A673 (cell line): Measurements from ENCODE around the gene WDR87. TPM values are rescaled to one million over a fixed set of nuclear protein-coding genes. Genes with fewer than 3 reads are reported as not detected.

Experiments used
- BruUV-seq: library from RNA; stranded (reverse); fragments of 400-500 nt; replicated peaks from 2 replicates; lab custom pipeline; 2021; lab: Mats Ljungman, UMichigan
- CTCF ChIA-PET: fragments of 300-600 bp; sonication (Branson Sonifier 250); formaldehyde crosslinking; loops from one replicate; lab custom pipeline; 2022; ENCODE audit warnings: antibody characterized with exemption; lab: Charles Lee
- POLR2A ChIA-PET: fragments of 300-600 bp; sonication (Branson Sonifier 250); formaldehyde crosslinking; loops from one replicate; lab custom pipeline; 2022; ENCODE audit warnings: antibody characterized with exemption; ENCODE audit not compliant: low non-redundant PET; lab: Charles Lee
- DNase-seq: peaks from one replicate; pipeline ENCODE4 v3.0.0-alpha.2; 2015; ENCODE audit warnings: low spot score
- H3K27ac ChIP-seq: fragments of 200-600 bp; sonication (generic); 2 replicates; pipeline ENCODE4 v1.5.1; 2016; ENCODE audit warnings: mixed run types, low read depth, mild to moderate bottlenecking, mixed read lengths, antibody characterized with exemption, low read length; ENCODE audit not compliant: poor library complexity, severe bottlenecking
- H3K27me3 ChIP-seq: fragments of 200-600 bp; sonication (generic); replicated peaks from 2 replicates; pipeline ENCODE4 v1.6.1; 2017; ENCODE audit warnings: mixed run types, low read depth, mild to moderate bottlenecking, mixed read lengths, antibody characterized with exemption, low read length; ENCODE audit not compliant: insufficient read depth, poor library complexity
- H3K36me3 ChIP-seq: fragments of 200-600 bp; sonication (generic); 2 replicates; pipeline ENCODE4 v1.6.1; 2016; ENCODE audit warnings: mixed run types, mild to moderate bottlenecking, mixed read lengths, antibody characterized with exemption, low read length; ENCODE audit not compliant: insufficient read depth, poor library complexity, severe bottlenecking
- H3K4me1 ChIP-seq: fragments of 200-600 bp; sonication (generic); 2 replicates; pipeline ENCODE4 v1.6.1; 2017; ENCODE audit warnings: mixed run types, mild to moderate bottlenecking, mixed read lengths, antibody characterized with exemption, low read length; ENCODE audit not compliant: insufficient read depth, poor library complexity, severe bottlenecking
- H3K4me3 ChIP-seq: fragments of 200-600 bp; sonication (generic); 2 replicates; pipeline ENCODE4 v1.5.1; 2016; ENCODE audit warnings: low read depth, mixed run types, mild to moderate bottlenecking, mixed read lengths, low read length; ENCODE audit not compliant: poor library complexity, severe bottlenecking
- H3K9me3 ChIP-seq: fragments of 200-600 bp; sonication (generic); 2 replicates; pipeline ENCODE4 v1.6.1; 2016; ENCODE audit warnings: mixed run types, low read depth, mild to moderate bottlenecking, mixed read lengths, antibody characterized with exemption, low read length; ENCODE audit not compliant: poor library complexity, severe bottlenecking
- EZH2 ChIP-seq: fragments of 200-600 bp; sonication (generic); IDR thresholded peaks from 2 replicates; pipeline ENCODE4 v1.6.1; 2017; ENCODE audit warnings: borderline replicate concordance, low read depth, mild to moderate bottlenecking, mixed read lengths, antibody characterized with exemption, low read length; ENCODE audit not compliant: poor library complexity, severe bottlenecking
- intact Hi-C: fragments of 100-400 bp; cut with micrococcal nuclease; formaldehyde crosslinking; loops from one replicate; pipeline ENCODE4 v1.10.0; 2022; ENCODE audit not compliant: unreplicated experiment
- total RNA-seq: library from RNA; stranded (reverse); gene quantifications from 2 replicates; pipeline ENCODE4 v1.2.3, GENCODE V29; 2021
- TF ChIP-seq, protein P1 (sequence below): fragments of 300-800, 200-600 bp; sonication (generic); conservative IDR thresholded peaks from 2 replicates; pipeline ENCODE4 v1.5.1; 2017; ENCODE audit warnings: low read depth, mild to moderate bottlenecking, antibody characterized with exemption, low read length, moderate library complexity, mixed read lengths

WDR87 gene
- total RNA-seq, 1 experiment from 2014 or later = not detected

DNA sequence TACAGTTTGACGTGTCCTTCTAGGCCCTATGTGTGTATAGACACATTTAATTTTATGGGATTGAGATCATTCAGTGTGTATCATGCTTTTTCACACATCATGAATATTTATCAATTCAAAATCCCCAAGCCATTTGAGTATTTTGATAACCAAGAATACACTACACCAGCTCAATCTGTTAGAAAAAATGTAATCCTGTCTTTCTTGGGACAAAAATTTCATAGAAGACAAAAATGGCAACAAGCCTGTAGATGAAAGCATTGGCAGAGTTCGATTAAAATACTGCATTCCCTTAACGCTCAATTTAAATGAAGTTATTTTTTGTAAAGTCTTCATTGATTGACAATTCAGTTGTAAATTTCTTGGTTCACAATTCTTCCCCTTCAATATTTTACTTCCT lies 41.9 kb downstream of the WDR87 start:
- H3K9me3 ChIP-seq = peaks cover 8% of the 10 kb centered on the region
- no TSS peak for BruUV-seq
- CTCF ChIA-PET = no interaction called here
- TF ChIP-seq, protein P1, sequence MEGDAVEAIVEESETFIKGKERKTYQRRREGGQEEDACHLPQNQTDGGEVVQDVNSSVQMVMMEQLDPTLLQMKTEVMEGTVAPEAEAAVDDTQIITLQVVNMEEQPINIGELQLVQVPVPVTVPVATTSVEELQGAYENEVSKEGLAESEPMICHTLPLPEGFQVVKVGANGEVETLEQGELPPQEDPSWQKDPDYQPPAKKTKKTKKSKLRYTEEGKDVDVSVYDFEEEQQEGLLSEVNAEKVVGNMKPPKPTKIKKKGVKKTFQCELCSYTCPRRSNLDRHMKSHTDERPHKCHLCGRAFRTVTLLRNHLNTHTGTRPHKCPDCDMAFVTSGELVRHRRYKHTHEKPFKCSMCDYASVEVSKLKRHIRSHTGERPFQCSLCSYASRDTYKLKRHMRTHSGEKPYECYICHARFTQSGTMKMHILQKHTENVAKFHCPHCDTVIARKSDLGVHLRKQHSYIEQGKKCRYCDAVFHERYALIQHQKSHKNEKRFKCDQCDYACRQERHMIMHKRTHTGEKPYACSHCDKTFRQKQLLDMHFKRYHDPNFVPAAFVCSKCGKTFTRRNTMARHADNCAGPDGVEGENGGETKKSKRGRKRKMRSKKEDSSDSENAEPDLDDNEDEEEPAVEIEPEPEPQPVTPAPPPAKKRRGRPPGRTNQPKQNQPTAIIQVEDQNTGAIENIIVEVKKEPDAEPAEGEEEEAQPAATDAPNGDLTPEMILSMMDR = no peak
- no peak for TF ChIP-seq EZH2
- no peak overlapping the region for H3K4me3 ChIP-seq
- H3K4me1 ChIP-seq = no peaks in the 10 kb centered on the region
- H3K36me3 ChIP-seq = no peaks in the 10 kb centered on the region
- intact Hi-C loops = no loop called here
- H3K27me3 ChIP-seq = no peaks in the 10 kb centered on the region
- POLR2A ChIA-PET = no interaction called here
- no peak for DNase-seq
- H3K27ac ChIP-seq = no peak overlapping the region

DNA sequence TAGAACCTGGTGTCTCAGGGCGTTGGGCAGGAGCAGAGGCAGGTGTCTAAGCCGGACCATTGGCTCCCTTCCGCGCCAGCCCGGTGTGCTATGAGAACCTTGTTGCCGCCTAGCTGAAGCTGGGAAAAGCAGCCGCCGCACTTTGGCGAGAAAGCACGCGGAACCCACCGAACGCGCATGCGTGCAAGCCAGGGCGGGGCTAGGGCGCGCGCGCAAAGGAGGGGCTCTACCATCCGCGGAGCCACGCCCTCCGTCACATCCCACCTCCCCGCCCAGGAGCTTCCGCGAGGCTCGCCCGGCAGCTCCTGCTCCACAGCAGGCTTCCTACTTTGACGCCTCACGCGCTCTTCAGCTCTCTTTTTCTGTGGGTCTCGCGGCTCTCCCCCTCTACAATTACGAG lies 51.3 kb downstream of the WDR87 start:
- CTCF ChIA-PET = no interaction called here
- Histone ChIP-seq H3K27me3 (no peaks in the 10 kb centered on the region), H3K4me3 (no peak overlapping the region), H3K36me3 (no peaks in the 10 kb centered on the region), H3K27ac (no peak overlapping the region), H3K9me3 (no peaks in the 10 kb centered on the region), H3K4me1 (no peaks in the 10 kb centered on the region)
- no TSS peak for BruUV-seq
- DNase-seq = no peak
- intact Hi-C loops = no loop called here
- TF ChIP-seq, protein P1 = no peak
- no peak for TF ChIP-seq EZH2
- POLR2A ChIA-PET = no interaction called here

DNA sequence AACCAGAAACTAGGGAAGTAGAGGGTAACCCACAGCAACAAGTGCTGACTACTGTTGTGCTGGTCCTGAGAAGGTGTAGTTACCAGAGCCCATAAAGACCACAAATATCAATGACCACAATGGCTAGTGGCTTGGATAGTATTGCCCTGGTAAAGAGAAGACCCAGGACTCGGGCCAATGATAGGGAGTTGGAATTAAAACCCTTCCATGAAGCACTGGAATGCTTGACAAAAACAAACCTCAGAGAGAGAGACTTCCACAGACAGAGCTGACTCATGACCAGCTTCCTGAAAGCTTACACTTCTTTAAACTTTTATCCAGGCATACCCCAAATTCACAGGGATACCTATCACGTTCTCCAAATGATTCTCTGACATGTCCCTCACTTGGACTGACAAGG lies 60.5 kb downstream of the WDR87 start:
- ChIA-PET POLR2A (interaction anchor here (0.6 kb wide), 1 partner anchor 909 kb away, joined by 3 read pairs; no protein-coding TSS in a partner anchor), CTCF (no interaction called here)
- Histone ChIP-seq H3K27ac (no peak overlapping the region), H3K4me3 (no peak overlapping the region), H3K27me3 (no peaks in the 10 kb centered on the region), H3K9me3 (peaks cover 10% of the 10 kb centered on the region), H3K36me3 (no peaks in the 10 kb centered on the region), H3K4me1 (no peaks in the 10 kb centered on the region)
- intact Hi-C loops = no loop called here
- BruUV-seq = no TSS peak
- TF ChIP-seq, protein P1 = no peak
- no peak for TF ChIP-seq EZH2
- DNase-seq = no peak

Other genes with a start within 250 kb of the WDR87 start
- gene ZNF607, start 186.8 kb downstream of the WDR87 start, total RNA-seq = 11.1 and 12.1 TPM in 2 replicates
- 5.0 and 8.7 TPM in 2 replicates for gene ZNF573, start 127.0 kb downstream of the WDR87 start, total RNA-seq
- gene SIPA1L3, start 614 bp upstream of the WDR87 start, total RNA-seq = 17.5 and 19.9 TPM in 2 replicates